HepG2 (cell line): Measurements from ENCODE around the gene ATG2B. TPM values are rescaled to one million over a fixed set of nuclear protein-coding genes. Genes with fewer than 3 reads are reported as not detected.

ENCODE experiments used
- ATAC-seq: fragments of 200-7000 bp; cut with Tn5 transposase; 3 replicates; pipeline ENCODE4 v1.9.1; 2020; ENCODE audit warnings: mild to moderate bottlenecking, moderate library complexity
- BruUV-seq: library from RNA; stranded (reverse); fragments of 400-500 nt; replicated peaks from 2 replicates; lab custom pipeline; 2021; lab: Mats Ljungman, UMichigan
- CTCF ChIA-PET: fragments of 300-600 bp; formaldehyde crosslinking; extraction: SDS; loops from one replicate; lab custom pipeline; 2021; ENCODE audit warnings: low total read pairs, inconsistent platforms, low intra/inter-chr PET ratio; lab: Yijun Ruan, JAX
- POLR2A ChIA-PET: fragments of 350-600 bp; sonication (Branson Sonifier 250); formaldehyde crosslinking; loops from one replicate; lab custom pipeline; 2020; ENCODE audit warnings: antibody characterized with exemption, inconsistent platforms; lab: Yijun Ruan, JAX
- DNase-seq: peaks from one replicate; pipeline ENCODE4 v3.0.0-alpha.2; 2015; ENCODE audit warnings: low spot score
- FAIRE-seq: peaks from 3 replicates; lab custom pipeline; 2011; peaks lifted over from hg19 to GRCh38; lab: Jason Lieb, UNC
- H2AFZ ChIP-seq: one replicate; pipeline ENCODE4 v1.6.1; 2011; ENCODE audit warnings: low read length, inconsistent platforms
- H3K27ac ChIP-seq: fragments of 300-600 bp; 3 replicates; pipeline ENCODE4 v1.8.0; 2011; ENCODE audit warnings: mixed run types, mild to moderate bottlenecking, mixed read lengths, low read length, inconsistent platforms; ENCODE audit not compliant: insufficient read depth; ENCODE audit errors: extremely low read length
- H3K27me3 ChIP-seq, 2 experiments: fragments of 200-600 bp in 1 of 2; 2 replicates in 1 of 2; 3 replicates in 1 of 2; pipeline versions ENCODE4 v1.6.0 to v1.8.0; 2011; ENCODE audit warnings: low read length in 2 of 2, mild to moderate bottlenecking in 2 of 2, moderate library complexity in 2 of 2, inconsistent platforms in 1 of 2; ENCODE audit not compliant: insufficient read depth in 2 of 2, control insufficient read depth in 1 of 2
- H3K36me3 ChIP-seq, 2 experiments: fragments of 200-600 bp in 1 of 2; replicated peaks in 1 of 2; 2 replicates in 1 of 2; 3 replicates in 1 of 2; pipeline versions ENCODE4 v1.5.1 to v1.8.0; 2011; ENCODE audit warnings: low read length in 2 of 2, inconsistent platforms in 1 of 2; ENCODE audit not compliant: insufficient read depth in 2 of 2, control insufficient read depth in 1 of 2
- H3K4me1 ChIP-seq: 2 replicates; pipeline ENCODE4 v1.5.1; 2012; ENCODE audit warnings: low read length, inconsistent platforms; ENCODE audit not compliant: insufficient read depth
- H3K4me2 ChIP-seq: 2 replicates; pipeline ENCODE4 v1.6.0; 2011; ENCODE audit warnings: low read depth, low read length, inconsistent platforms
- H3K4me3 ChIP-seq, 3 experiments: fragments of 200-600 bp in 1 of 3; sonication (generic), shearing (Covaris generic) in 1 of 3; replicated peaks in 1 of 3; 2 replicates each; pipeline ENCODE4 v1.5.1; 2011 to 2016; ENCODE audit warnings: low read length in 3 of 3, inconsistent platforms in 2 of 3, low read depth in 2 of 3, mild to moderate bottlenecking in 2 of 3, control low read depth in 1 of 3, mixed read lengths in 1 of 3; ENCODE audit not compliant: insufficient read depth in 1 of 3
- H3K79me2 ChIP-seq: one replicate; pipeline ENCODE4 v1.6.1; 2011; ENCODE audit warnings: low read length, inconsistent platforms; ENCODE audit not compliant: insufficient read depth
- H3K9ac ChIP-seq: 2 replicates; pipeline ENCODE4 v1.6.0; 2011; ENCODE audit warnings: mild to moderate bottlenecking, low read depth, low read length, inconsistent platforms; ENCODE audit not compliant: insufficient read depth
- H3K9me3 ChIP-seq: 2 replicates; pipeline ENCODE4 v1.5.1; 2012; ENCODE audit warnings: mild to moderate bottlenecking, low read length
- H4K20me1 ChIP-seq: 2 replicates; pipeline ENCODE4 v1.6.0; 2011; ENCODE audit warnings: inconsistent platforms, mild to moderate bottlenecking, low read length, moderate library complexity; ENCODE audit not compliant: insufficient read depth
- DR1 ChIP-seq: sonication (generic); formaldehyde crosslinking; IDR thresholded peaks from 2 replicates; pipeline ENCODE4 v1.8.0; 2021; ENCODE audit warnings: mild to moderate bottlenecking, missing genetic modification reagents, inconsistent platforms
- MAFF ChIP-seq: IDR thresholded peaks from 2 replicates; pipeline ENCODE4 v1.6.1; 2011; ENCODE audit warnings: low read depth, low read length, improper control_type of control experiment
- SMAD3 ChIP-seq: sonication (generic); formaldehyde crosslinking; IDR thresholded peaks from 2 replicates; pipeline ENCODE4 v1.4.0; 2020; ENCODE audit warnings: missing genetic modification reagents
- YY1 ChIP-seq: IDR thresholded peaks from 2 replicates; pipeline ENCODE4 v1.6.1; 2011; ENCODE audit warnings: low read length, low read depth, moderate library complexity, mild to moderate bottlenecking; ENCODE audit not compliant: insufficient read depth, insufficient replicate concordance
- ZBTB49 ChIP-seq: sonication (generic); formaldehyde crosslinking; IDR thresholded peaks from 2 replicates; pipeline ENCODE4 v1.4.0; 2020; ENCODE audit warnings: missing genetic modification reagents, borderline replicate concordance
- ZNF496 ChIP-seq: sonication (generic); formaldehyde crosslinking; IDR thresholded peaks from 2 replicates; pipeline ENCODE4 v1.8.1; 2023; ENCODE audit warnings: mild to moderate bottlenecking, moderate library complexity, missing genetic modification reagents; ENCODE audit not compliant: insufficient replicate concordance
- ZNF652 ChIP-seq: IDR thresholded peaks from 2 replicates; pipeline ENCODE4 v1.6.1; 2016; ENCODE audit warnings: low read depth, borderline replicate concordance
- ZNF660 ChIP-seq: sonication (generic); formaldehyde crosslinking; IDR thresholded peaks from 2 replicates; pipeline ENCODE4 v1.5.1; 2020; ENCODE audit warnings: mild to moderate bottlenecking, low read depth, missing genetic modification reagents, borderline replicate concordance
- WGBS: methylation state at CpG from one replicate; pipeline ENCODE4 v1.1.6; 2017; ENCODE audit warnings: low lambda C conversion rate; 5-methylcytosine and 5-hydroxymethylcytosine counted together
- in situ Hi-C: cut with HindIII; loops from 2 replicates; pipeline ENCODE4 v1.10.0; 2017; ENCODE audit warnings: low pct_unique_long_range_greater_than_20kb; ENCODE audit not compliant: extremely low pct_ligation_motif_present
- intact Hi-C: fragments of 100-400 bp; cut with micrococcal nuclease; formaldehyde crosslinking; loops from one replicate; pipeline ENCODE4 v1.10.0; 2022; ENCODE audit not compliant: unreplicated experiment
- polyA plus RNA-seq, 8 experiments: library from polyadenylated mRNA; depleted of rRNA in 3 of 8; stranded (reverse) in 7 of 8; unstranded in 1 of 8; fragments of >200 nt; fragmentation: Illumina TruSeq in 4 of 8; extraction: Trizol in 4 of 8; gene quantifications; 2 replicates each; pipeline versions ENCODE4 v1.2.1 to v1.2.3, GENCODE V29; 2011 to 2016; ENCODE audit warnings: low read depth in 4 of 8, missing spikeins in 1 of 8, mixed read lengths in 1 of 8; ENCODE audit not compliant: insufficient read depth in 1 of 8
- total RNA-seq, 5 experiments: library from RNA; depleted of rRNA; stranded (reverse); fragments of >200 nt; fragmentation: Illumina TruSeq; extraction: Trizol; gene quantifications; 2 replicates each; pipeline ENCODE4 v1.2.3, GENCODE V29; 2016; ENCODE audit warnings: low read depth in 1 of 5
- TF ChIP-seq, protein P1 (sequence below): fragments of 450-650 bp; IDR thresholded peaks from 2 replicates; pipeline ENCODE4 v1.6.1; 2016

Gene ATG2B
- total and polyA plus RNA-seq, 2 of the 13 experiments (the other 11 are each of a cell fraction or from before 2014, with no cell fraction given) = 7.4 to 7.5 TPM

- Histone ChIP-seq H3K36me3 (no peaks in the 10 kb centered on the region), H3K4me3 (no peak overlapping the region), H4K20me1 (no peaks in the 10 kb centered on the region), H3K4me1 (peaks cover 22% of the 10 kb centered on the region), H3K27ac (no peak overlapping the region), H3K79me2 (no peaks in the 10 kb centered on the region), H3K4me2 (no peak overlapping the region), H2AFZ (no peak overlapping the region), H3K27me3 (peaks cover 0 to 13% of the 10 kb centered on the region in 2 experiments; a peak in 1 of 5 replicates), H3K9me3 (peaks cover 7% of the 10 kb centered on the region; the same call in 1 of the 2 replicates), H3K9ac (no peak overlapping the region)
- in situ Hi-C loops (no loop called here), intact Hi-C loops (loop anchor here (10.0 kb wide), 1 partner anchor 63 kb away; the partner anchor contains the start of gene BDKRB2)
- TF ChIP-seq ZBTB49 (CRISPR knock-in tag) (no peak), DR1 (CRISPR knock-in tag) (no peak)
- ATAC-seq (no peak), DNase-seq (no peak), FAIRE-seq (no peak)
- WGBS = 63% methylated on average over 4 of the region's 5 CpGs
- no TSS peak for BruUV-seq
- ChIA-PET CTCF (no interaction called here), POLR2A (no interaction called here)
Observed at GRCh38 chr14:96267916-96268315, 95.2 kb downstream of the ATG2B start.

DNA sequence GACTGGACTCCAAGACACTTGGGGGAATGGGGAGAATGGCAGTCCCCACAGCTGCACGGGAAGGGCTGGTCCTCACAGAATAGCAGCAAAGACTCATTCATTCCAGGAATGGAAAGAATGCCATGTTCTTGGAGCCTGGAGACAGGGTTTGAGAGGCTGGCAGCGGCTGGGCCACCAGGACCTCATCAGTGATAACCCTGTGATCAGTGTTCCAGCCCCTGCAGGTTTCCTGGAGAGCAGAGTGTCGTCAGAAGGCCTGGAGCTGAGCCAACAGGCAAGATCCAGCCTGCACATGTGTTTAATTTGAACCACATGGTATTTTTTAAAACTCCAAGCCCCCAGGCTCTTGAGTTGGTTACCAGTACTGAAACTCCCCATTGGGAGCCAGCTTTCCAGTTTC, 95.8 kb downstream of the ATG2B start:
- no peak overlapping the region for H3K4me3 ChIP-seq
- in situ Hi-C loops = no loop called here
- DNase-seq = no peak
- peaks cover under 1% of the 10 kb centered on the region; the same call in 1 of the 2 replicates for H3K9me3 ChIP-seq
- WGBS = 60% methylated on average over 1 of the region's 3 CpGs
- no peak for FAIRE-seq
- H3K4me2 ChIP-seq = no peak overlapping the region
- no peak overlapping the region for H2AFZ ChIP-seq
- POLR2A ChIA-PET = no interaction called here
- TF ChIP-seq, protein P1, sequence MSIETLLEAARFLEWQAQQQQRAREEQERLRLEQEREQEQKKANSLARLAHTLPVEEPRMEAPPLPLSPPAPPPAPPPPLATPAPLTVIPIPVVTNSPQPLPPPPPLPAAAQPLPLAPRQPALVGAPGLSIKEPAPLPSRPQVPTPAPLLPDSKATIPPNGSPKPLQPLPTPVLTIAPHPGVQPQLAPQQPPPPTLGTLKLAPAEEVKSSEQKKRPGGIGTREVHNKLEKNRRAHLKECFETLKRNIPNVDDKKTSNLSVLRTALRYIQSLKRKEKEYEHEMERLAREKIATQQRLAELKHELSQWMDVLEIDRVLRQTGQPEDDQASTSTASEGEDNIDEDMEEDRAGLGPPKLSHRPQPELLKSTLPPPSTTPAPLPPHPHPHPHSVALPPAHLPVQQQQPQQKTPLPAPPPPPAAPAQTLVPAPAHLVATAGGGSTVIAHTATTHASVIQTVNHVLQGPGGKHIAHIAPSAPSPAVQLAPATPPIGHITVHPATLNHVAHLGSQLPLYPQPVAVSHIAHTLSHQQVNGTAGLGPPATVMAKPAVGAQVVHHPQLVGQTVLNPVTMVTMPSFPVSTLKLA = peak; percentile 79
- no peak for TF ChIP-seq YY1
- no peak for TF ChIP-seq ZNF652 (CRISPR knock-in tag)
- TF ChIP-seq ZNF660 (CRISPR knock-in tag) = no peak
- no peak for TF ChIP-seq ZNF496
- no peak for TF ChIP-seq SMAD3 (CRISPR knock-in tag)
- no peak for TF ChIP-seq MAFF
- H3K79me2 ChIP-seq = no peaks in the 10 kb centered on the region
- ATAC-seq = no peak
- no TSS peak for BruUV-seq
- no peaks in the 10 kb centered on the region for H4K20me1 ChIP-seq
- H3K27me3 ChIP-seq = peaks cover 0 to 13% of the 10 kb centered on the region in 2 experiments; a peak in 1 of 5 replicates
- CTCF ChIA-PET = no interaction called here
- peaks cover 22% of the 10 kb centered on the region for H3K4me1 ChIP-seq
- no peak overlapping the region for H3K27ac ChIP-seq
- H3K9ac ChIP-seq = no peak overlapping the region
- H3K36me3 ChIP-seq = no peaks in the 10 kb centered on the region
- intact Hi-C loops = loop anchor here (10.0 kb wide), 1 partner anchor 63 kb away; the partner anchor contains the start of gene BDKRB2
